Ovary (tissue), 3 donors: ENCODE results near the gene MOB3A.

Experiments used
- EP300 ChIP-seq: sonication (generic); formaldehyde crosslinking; IDR thresholded peaks from one replicate; pipeline ENCODE4 v1.6.1; 2017; ENCODE audit warnings: antibody characterized with exemption
- POLR2A ChIP-seq: fragments of 450-650 bp; IDR thresholded peaks from one replicate; pipeline ENCODE4 v1.6.1; 2017; ENCODE audit warnings: antibody characterized with exemption, mild to moderate bottlenecking, moderate library complexity
- TF ChIP-seq, protein P1 (sequence below), 3 donors: fragments of 450-650 bp in 2 of 3; fragments of 200-600 bp in 1 of 3; IDR thresholded peaks; one replicate each; pipeline versions ENCODE4 v1.5.1 to v1.8.0; 2016 to 2022; ENCODE audit warnings: antibody characterized with exemption in 3 of 3, mild to moderate bottlenecking in 1 of 3
- donor health status: DM: no; HTN: no; CAD: no.

DNA sequence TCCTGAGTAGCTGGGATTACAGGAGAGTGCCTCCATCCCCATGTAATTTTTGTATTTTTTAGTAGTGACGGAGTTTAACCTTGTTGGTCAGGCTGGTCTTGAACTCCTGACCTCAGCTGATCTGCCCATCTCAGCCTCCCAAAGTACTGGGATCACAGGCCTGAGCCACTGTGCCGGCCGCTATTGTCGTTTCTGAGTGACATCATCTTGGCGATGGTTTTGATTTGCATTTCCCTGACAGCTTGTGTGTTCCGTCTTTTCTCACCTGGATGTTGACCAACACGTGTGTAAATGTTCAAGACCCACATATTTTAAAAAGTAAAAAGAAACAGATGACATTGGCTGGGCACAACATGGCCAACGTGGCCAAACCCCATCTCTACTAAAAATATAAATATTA lies 32.3 kb downstream of the MOB3A start:
- TF ChIP-seq, protein P1, sequence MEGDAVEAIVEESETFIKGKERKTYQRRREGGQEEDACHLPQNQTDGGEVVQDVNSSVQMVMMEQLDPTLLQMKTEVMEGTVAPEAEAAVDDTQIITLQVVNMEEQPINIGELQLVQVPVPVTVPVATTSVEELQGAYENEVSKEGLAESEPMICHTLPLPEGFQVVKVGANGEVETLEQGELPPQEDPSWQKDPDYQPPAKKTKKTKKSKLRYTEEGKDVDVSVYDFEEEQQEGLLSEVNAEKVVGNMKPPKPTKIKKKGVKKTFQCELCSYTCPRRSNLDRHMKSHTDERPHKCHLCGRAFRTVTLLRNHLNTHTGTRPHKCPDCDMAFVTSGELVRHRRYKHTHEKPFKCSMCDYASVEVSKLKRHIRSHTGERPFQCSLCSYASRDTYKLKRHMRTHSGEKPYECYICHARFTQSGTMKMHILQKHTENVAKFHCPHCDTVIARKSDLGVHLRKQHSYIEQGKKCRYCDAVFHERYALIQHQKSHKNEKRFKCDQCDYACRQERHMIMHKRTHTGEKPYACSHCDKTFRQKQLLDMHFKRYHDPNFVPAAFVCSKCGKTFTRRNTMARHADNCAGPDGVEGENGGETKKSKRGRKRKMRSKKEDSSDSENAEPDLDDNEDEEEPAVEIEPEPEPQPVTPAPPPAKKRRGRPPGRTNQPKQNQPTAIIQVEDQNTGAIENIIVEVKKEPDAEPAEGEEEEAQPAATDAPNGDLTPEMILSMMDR (IDR thresholded peaks at IDR 0.05) = no peak
- no peak for TF ChIP-seq POLR2A
- TF ChIP-seq EP300 = no peak
